RPMI7951 (cell line): ENCODE results near the gene CTAGE6. TPM values are rescaled to one million over a fixed set of nuclear protein-coding genes. Genes with fewer than 3 reads are reported as not detected.
"Not testable (repeated sequence)": the region's sequence is repeated elsewhere in the genome, so short reads cannot be mapped to it uniquely, and the experiment has no call there.

Experiments
- DNase-seq: peaks from one replicate; pipeline ENCODE4 v3.0.0-alpha.2; 2012; ENCODE audit warnings: low read depth
- total RNA-seq: library from RNA; depleted of rRNA; stranded (reverse); fragments of >200 nt; shearing (Covaris generic); gene quantifications from 2 replicates; pipeline ENCODE4 v1.2.3, GENCODE V29; 2014; rRNA removed

Gene CTAGE6
- 0.12 TPM in 1 of 2 replicates, not detected in the other for total RNA-seq

DNA sequence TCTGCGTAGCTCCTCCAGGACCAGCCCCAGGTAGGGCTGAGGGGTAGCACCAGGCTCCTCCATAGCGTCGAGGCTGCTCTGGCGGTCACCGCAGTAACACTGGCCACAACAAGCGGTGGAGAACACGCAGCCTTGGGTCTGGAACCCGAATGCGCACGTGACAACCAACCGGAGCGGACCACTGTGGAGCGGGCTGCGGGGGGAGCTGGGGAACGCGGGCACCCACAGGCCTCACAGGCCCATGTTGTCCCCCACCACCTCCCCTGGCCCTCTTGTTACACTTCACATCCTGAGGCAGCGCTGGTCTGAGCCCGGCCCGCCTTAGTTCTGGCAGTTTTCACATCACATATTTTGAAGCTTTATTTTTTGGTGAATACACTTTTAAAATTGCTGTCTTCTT is at the start of gene CTAGE6:
TSS of gene CTAGE6 (minus strand) at position 101 of the 400 bp plus-strand sequence. CDS start at position 63, 38 bp downstream.
- not testable (repeated sequence) for DNase-seq

DNA sequence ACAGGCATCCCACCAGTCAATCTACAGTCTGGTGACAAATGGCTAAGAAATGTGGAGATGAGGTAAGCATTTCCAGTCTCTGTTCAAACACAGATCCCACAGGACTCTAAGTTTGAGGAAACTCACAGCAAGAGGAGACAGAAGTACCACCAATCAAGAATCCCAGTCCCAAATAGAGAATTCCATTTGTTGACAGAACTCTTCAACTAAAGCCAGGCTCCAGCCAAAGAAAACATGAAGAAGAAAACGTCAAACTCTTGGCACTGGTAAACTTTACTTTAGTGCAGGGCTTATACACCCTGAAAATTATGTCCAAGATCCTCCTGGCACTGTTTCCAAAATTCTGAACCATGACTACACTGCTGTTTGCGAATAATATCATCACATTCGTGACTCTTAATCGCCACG is 49.2 kb upstream of the CTAGE6 start:
- DNase-seq = not testable (repeated sequence)

DNA sequence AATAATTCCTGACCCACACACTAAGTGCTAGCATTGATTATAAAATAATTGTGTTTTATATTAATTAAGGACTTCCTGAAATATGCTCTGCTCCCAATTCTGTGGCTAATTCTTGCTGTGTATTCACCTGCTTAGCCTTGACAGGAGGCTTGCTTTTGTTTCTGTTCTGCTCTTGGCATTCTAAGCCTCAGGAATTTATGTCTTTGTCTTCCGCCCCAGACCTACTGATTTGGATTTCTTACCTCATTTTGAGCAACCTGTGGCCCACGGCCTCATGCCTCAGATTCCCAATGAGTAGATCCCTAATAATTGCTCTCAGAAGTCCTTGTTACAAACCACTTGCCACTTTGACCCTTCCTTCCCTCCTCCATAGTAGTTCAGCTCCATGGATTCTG is 40.4 kb upstream of the CTAGE6 start:
- not testable (repeated sequence) for DNase-seq

- not testable (repeated sequence) for DNase-seq
These were observed 39.8 kb upstream of the CTAGE6 start for GRCh38 chr7:143797119-143797895.

DNA sequence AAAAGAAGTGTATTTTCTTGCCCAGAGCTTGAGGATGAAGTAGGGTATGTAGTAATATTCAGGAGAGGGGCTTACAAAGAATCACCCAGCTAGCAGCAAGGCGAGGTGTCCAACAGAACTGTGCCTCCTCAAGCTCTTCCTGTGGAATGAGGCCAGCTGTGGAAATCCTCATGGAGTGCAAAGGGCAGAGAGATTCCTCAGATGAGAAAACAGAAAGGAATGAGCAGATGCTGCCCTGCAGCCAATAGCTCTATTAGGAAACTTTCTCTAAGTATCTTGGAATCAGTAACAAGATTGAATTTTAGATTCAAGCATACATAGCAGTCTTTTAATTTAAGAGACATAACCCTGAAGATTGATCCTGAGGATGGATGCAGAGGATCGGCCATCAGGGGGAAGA is 38.2 kb upstream of the CTAGE6 start:
- not testable (repeated sequence) for DNase-seq

GRCh38 chr7:143792633-143793032 is 35.1 kb upstream of the CTAGE6 start:
- DNase-seq = not testable (repeated sequence)

GRCh38 chr7:143785415-143786182 is 28.1 kb upstream of the CTAGE6 start:
- DNase-seq = not testable (repeated sequence)

DNA sequence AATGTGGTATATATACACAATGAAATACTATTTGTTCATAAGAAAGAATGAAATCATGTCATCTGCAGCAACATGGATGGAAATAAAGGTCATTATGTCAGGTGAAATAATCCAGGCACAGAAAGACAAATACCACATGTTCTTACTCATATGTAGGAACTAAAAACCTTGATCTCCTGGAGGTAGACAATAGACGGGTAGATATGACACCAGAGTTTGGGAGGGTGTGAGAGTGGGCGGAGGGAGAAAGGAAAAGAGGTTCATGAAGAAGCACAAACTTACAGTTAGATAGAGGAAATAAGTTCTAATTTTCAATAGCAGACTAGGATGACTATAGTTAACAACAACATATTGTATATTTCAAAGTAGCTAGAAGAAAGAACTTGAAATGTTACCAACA is 22.1 kb upstream of the CTAGE6 start:
- DNase-seq = not testable (repeated sequence)

- DNase-seq = not testable (repeated sequence)
These were observed 15.4 kb upstream of the CTAGE6 start for GRCh38 chr7:143772738-143773468.

GRCh38 chr7:143767531-143767930 is 10.0 kb upstream of the CTAGE6 start:
- not testable (repeated sequence) for DNase-seq

GRCh38 chr7:143765678-143766077 is 8.2 kb upstream of the CTAGE6 start:
- DNase-seq = not testable (repeated sequence)

GRCh38 chr7:143763065-143763464 is 5.6 kb upstream of the CTAGE6 start:
- not testable (repeated sequence) for DNase-seq

DNA sequence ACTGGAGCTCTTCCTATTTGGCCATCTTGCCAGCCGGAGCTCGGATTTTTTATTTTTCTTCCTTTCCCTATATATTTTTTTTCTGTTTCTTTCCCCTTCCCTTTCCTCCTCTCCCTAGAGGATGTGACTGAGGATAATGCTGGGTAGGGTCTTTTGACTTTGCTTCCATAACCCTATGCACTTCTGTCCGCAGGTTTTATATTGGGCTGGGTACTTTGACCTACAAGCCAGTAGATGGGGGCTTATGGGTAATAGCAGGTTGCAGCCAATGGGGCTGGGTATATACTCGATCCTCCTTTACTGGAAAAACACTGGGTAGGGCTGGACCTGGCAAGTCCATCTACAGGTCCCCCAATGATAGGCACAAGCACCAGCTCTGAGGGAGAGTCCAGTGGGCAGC is 12.2 kb downstream of the CTAGE6 start:
- not testable (repeated sequence) for DNase-seq

- peak; percentile 59 for DNase-seq
These were observed 20.3 kb downstream of the CTAGE6 start for GRCh38 chr7:143737037-143737819.

DNA sequence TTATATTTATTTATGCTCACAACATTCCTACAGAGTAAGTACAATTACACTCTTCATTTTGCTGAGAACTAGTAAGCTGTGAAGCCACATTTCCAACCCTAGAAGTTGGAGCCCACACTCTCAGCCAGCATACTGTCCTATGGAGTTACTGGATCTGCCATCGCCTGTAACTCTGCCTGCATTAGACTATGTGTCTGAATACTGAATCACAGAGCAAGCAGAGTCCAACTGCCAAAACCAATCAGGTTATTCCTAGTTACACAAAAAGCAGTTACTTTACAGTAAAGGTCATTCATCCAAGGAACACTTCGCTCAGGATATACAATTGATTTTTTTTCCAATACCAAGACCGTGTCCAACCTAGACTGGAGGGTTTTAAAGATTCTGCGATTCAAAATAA is 21.5 kb downstream of the CTAGE6 start:
- DNase-seq = no peak

DNA sequence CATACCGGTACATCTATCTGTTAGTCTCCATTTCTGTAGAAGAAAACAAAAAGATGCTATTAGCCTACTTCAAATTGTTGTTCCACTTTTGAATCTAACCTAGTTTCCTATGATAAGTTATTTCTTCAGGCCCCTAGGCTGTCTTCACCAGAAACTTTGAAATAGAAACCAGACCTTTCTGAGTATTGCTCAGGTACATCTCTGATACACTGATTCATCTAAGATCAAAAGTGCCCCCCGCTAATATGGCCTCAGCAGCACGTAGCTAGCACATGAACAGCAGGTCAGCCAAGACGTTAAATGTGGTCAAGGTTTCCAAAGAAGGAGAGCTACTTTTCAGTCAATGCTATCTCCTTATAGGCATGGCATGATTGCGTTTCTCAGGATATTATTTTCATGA is 23.6 kb downstream of the CTAGE6 start:
- no peak for DNase-seq

DNA sequence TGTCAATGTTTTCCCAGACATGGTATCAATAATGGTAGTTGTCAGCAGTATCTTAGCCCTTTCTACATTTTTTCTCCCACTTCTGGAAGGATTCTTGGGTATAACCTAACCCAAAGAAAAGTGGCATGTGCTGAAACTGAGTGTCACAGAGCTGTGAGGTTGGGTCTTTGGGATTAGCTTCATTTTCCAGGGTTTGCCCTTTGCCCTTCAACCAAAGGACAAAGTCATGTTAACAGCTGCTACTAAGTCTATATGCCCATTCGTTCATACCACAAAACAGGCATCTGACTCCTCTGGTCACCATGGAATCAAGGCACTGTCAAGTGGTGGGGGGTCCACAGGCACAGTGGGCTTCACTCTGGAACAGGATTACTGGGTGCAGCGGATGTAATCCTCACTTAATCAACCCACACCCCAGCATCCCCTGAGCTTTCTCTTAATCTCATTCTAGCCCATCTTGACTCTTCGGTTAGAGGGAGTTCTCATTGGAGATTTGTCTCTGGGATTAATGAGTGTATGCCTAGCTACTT is 29.1 kb downstream of the CTAGE6 start:
- DNase-seq = no peak

- DNase-seq = not testable (repeated sequence)
These were observed 29.9 kb downstream of the CTAGE6 start for GRCh38 chr7:143727561-143727960.

DNA sequence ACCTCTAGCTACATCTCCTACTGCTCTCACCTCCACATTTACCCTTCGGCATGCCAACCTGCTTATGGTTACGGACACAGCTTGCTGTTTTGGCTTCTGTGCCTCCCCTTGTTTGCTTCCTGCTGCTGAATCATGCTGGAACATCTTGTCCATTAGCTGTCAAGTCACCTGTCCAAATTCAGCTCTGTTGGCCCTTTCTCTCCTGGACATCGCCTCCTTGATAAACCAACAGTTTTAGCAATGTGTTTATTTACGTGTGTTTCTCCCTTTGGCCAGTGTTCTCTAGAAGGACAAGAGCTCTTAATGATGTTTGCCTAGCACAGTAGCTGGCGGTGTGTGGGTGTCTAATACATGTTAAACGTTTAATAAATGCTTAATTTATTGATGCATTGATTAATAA is 31.4 kb downstream of the CTAGE6 start:
- DNase-seq = not testable (repeated sequence)

DNA sequence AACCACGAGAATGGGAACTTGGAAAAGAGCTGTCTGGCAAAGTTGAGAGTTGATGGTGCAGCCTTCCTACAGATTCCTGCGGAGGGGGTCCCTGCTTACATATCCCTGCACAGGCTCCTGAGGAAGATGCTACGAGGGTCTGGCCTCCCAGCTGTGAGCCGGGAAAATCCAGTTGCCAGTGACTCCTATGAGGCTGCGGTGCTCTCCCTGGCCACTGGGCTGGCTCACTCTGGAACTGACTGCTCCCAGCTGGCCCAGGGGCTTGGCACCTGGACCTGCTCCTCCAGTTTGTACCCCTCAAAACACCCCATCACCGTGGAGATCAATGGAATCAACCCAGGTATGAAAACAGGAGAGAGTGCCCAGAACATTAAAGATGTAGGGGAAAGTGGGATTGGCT is 37.2 kb downstream of the CTAGE6 start:
- DNase-seq = not testable (repeated sequence)
